SHP77 treated with DMSO at 0.1 percent for 48 hours (cell line): ENCODE measurements around the gene CCNJL.

ENCODE experiments used
- DNase-seq: peaks from one replicate; lab custom pipeline; 2025; lab: John Stamatoyannopoulos, UW

Gene CCNJL

DNA sequence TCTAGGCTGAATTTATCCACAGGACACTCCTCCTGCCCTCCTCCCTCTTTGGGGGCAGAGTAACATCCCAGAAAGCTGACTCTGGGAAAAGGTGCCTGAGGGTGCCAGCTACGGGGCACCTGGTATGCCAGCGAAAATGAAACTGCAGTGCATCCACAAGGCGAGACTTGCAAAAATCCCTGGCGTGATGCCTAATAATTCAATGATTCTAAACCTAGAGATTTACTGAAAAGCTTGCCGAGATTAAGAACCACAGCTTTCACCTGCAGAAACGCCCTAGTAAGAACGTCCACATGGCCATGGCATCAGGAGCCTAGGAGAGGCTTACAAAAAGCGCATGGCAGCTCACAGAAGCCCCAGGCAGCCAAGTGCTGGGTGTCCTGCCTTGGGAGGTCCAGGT lies 20.9 kb downstream of the CCNJL start:
- DNase-seq: no peak

DNA sequence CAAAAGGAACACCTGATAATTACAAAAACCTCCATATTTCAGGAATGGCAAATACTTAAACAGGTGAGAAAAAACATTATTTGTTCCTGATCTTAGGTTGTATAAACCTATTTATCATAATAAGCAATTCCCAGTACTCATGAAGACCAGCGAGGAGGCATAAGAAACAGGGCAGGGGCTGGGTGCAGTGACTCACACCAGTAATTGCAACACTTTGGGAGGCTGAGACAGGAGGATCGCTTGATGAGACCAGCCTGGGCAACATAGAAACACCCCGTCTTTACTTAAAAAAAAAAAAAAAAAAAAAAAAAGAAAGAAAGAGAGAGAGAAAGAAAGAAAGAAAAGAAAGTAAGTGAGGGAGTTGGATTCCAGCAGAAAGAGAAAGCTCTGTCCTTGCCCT lies 21.6 kb downstream of the CCNJL start:
- DNase-seq: no peak

GRCh38 chr5:160289721-160290120 lies 22.6 kb downstream of the CCNJL start:
- DNase-seq: no peak

GRCh38 chr5:160289356-160289651 lies 23.1 kb downstream of the CCNJL start:
- DNase-seq: no peak

- peak; percentile 93 for DNase-seq
Observed at GRCh38 chr5:160287378-160288051, 24.8 kb downstream of the CCNJL start.

DNA sequence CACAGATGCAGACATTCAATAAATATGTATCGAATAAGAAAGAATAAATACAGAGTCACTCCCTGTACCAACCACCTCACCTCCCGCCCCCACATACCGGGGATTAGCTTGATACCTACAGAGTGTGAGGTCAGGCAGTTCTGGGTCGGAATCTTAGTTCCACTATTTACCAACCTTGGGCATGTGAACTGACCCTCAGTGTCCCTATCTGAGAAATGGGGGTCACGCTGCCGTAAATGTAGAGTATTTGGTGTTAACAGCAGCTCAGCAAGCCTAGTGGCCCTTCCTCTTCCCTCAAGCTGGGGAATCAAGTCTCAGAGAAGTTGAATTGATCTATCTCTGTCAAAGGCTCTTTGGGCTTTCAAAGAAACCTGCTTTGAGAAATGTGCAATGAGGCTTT lies 25.4 kb downstream of the CCNJL start:
- no peak for DNase-seq

DNA sequence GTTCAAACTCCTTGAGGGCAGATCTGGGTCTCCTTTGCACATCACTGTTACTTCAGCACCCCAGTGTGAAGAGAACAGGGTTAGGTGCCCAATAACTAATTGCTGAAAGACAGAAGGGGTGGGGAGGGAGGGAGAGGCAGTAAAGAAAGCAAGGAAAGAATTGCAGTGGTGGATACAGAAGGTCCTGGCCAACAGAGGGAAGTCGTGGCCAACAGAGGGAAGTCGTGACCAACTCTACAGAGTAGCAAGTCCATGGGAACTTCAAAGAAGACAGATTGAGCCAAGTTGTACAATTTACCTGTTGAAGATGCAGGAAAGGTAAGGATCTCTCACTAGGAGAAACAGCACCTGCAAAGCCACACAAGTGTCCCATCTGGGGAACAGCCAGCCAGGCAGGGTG lies 27.0 kb downstream of the CCNJL start:
- no peak for DNase-seq

DNA sequence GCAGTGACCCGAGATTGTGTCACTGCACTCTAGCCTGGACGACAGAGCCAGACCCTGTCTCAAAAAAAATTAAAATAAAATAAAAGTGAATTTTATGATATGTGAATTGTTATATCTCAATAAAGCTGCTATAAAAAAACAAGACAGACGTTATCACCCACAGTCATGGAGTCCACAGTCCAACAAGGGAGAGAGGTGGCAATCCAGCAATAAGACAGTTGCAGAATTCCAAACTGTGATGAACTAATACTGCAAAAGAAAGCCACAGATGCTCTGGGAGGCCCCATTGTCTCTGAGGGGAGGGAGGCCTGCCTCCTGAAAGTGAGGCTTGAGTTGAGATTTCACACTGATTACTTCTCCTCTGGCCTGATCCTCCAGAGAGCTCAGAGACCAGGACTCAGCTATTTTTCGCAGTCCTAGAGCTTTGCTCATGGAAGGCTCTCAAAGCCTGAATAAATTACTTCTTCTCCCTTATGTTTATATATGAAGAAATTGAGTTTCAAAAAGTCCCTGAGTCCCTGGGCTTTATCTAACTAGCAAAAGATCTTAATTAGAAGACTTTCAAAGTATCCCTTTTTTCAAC lies 28.0 kb downstream of the CCNJL start:
- DNase-seq: no peak

- DNase-seq: no peak
Observed at GRCh38 chr5:160281275-160281674, 31.1 kb downstream of the CCNJL start.

DNA sequence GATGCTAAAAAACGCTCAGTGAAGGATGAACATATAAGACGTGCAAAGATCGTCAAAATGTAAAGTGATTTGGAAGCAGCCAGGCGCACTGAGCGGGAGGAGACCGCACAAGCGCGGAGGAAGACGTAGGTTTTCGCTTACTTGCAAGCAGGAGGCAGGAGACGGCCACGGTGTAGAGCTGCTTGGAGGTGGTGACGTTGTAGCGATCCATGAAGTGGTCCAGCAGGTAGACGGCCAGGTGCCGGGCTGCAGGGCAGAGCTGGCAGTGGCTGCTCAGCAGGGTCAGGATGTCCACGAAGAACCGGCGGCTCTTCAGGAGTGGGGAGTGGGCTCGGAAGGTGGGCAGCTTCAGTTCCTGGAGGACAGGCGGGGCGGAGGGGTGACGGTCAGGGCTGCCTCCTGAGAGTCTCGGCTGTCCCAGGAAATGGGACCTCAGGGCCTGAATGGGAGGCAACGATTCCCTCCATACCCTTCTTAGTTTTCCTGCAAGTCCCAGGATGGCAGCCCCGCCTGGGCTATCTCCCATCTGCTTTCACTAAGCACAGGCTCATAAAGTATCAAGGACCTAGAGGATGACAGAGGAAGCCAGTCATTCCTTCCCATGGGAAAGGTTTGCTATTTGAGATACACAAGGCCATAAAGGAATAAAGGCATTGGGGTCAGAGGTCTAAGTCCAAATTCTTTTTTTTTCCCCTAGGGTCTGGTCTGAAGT lies 31.8 kb downstream of the CCNJL start:
- DNase-seq: no peak

GRCh38 chr5:160278343-160278742 lies 34.0 kb downstream of the CCNJL start:
- DNase-seq: no peak

DNA sequence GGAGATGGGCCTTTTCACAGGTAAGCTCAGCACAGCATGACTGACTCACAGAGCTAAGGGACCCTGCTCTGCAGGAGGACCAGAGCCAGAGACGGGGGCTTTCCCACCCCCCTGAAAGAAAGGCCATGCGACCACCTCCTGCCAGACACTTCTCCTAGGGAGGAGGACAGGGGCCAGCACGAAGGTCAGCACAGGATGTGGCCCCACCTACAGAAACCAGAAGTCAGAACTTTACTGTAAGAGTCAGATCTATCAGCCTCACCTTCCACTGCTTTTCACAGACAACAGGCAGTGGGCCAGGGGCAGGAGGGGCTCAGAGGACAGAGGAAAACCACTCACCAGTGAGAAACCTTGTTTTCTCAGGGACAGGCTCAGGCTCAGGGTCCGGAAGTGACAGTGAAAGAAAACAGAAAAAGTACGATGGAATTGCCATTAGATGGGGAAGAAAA lies 37.9 kb downstream of the CCNJL start:
- no peak for DNase-seq

GRCh38 chr5:160272889-160273288 lies 39.5 kb downstream of the CCNJL start:
- peak; percentile 26 for DNase-seq

GRCh38 chr5:160272264-160272663 lies 40.1 kb downstream of the CCNJL start:
- DNase-seq: no peak

- DNase-seq: no peak
Observed at GRCh38 chr5:160271836-160272235, 40.5 kb downstream of the CCNJL start.

DNA sequence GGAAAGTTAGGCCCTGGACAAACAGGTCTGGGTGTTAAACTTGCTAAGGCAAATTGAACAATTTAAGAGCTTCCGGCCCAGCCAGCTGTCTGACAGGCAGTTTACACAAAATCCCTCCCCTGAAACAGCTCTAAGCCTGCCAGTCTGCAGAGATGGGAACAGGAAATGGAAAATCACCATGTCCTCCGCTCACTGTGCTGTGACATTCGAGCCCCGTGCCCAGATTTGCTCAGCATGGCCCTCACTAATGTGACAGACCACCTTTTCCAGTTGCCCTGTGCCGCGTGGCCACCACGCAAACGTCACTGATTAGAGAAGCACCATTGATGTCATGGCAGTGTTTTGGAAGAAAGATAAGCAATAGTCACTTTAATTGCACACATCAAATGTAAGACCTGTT lies 41.0 kb downstream of the CCNJL start:
- peak; percentile 73 for DNase-seq

DNA sequence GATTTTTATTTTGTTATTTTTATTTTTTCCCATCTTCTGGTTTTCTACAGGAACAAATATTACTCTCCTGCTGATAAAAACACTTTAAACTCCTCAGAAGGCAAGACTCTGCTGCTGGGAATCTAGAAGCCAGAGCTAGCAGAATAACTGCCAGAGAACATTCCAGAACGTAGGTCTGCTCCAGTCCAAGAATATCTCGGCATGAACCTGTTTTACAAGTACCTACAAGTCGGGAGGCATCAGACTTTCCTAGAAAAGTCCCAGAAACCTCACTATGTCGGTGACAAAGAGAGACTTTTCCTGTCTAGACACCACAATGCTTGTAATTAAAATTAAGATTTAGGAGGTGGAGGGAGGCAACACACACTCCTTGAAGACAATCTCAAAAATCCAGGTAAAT lies 41.7 kb downstream of the CCNJL start:
- DNase-seq: no peak

- no peak for DNase-seq
Observed at GRCh38 chr5:160269017-160269416, 43.3 kb downstream of the CCNJL start.

DNA sequence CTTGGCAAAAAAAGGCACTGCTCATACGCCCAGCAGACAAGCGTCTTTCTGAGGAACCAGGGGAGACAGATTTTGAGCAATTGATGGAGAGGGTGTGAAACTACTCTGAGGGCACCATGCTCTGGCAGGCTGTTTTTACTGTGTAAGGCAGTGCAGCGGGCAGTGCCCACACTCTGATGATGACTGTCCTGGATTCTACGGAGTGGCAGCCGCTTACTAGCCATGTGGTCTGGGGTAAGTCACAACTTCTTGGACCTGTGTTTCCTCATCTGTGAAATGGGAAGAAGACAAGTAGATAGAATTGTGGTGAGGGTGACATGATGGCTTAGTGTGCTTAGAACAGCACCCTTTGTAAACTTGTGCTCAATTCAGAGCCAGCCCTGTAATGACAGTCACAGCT lies 44.2 kb downstream of the CCNJL start:
- no peak for DNase-seq

DNA sequence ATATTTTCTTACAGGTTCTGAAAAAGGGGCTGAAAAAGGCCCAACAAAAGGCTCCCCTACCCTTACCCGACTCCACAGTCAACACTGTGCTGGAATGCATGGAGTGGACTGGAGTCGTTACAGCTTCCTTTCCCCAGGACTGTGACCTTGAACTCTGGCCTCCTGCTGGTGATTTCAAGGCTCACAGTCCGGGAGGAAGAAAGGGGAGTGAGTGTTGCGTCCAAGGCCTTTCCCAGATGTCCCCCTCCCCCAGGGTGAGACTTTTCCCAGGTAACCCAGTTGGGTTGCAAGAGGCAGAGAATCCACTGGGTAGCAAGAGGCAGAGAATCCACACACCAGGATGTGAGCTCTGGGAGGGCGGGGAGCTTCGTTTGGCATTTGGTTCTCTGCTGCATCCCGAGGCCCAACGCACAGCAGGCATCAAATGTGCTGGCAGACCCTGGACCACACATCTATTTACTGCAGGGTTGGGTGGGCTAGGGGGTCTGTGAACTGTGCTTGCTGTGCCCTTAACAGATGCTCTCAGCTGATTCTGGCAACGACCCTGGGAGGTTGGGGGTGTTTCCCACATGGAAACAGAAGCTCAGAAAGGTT lies 45.5 kb downstream of the CCNJL start:
- no peak for DNase-seq

DNA sequence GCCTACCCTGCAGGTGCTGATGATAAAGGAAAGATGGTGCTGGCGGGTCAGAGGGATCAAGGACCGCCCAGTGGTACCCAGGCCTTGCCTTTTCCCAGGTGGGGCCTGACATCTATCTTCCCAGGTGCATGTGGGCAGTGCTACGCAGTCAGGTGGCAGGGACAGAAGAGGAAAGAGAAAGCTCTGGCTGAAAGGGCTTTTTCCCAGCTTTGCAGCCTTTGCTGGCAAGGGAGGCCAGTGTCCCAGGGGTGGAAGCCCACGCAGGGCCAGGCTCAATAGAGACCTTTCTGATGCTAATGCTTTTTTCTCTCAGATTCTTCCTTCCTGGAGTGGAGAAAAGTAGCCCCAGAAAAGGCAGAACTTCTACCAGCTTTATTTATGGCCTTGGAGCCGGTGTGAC lies 46.3 kb downstream of the CCNJL start:
- no peak for DNase-seq

- DNase-seq: no peak
Observed at GRCh38 chr5:160263326-160263855, 49.0 kb downstream of the CCNJL start.
